Liver (tissue), 9 donors: ENCODE measurements around the gene PCDH9. TPM values are rescaled to one million over a fixed set of nuclear protein-coding genes. Genes with fewer than 3 reads are reported as not detected.

Experiments
- DNase-seq: peaks from one replicate; pipeline ENCODE4 v3.0.0-alpha.2; 2017; ENCODE audit warnings: low spot score
- H3K27ac ChIP-seq, 2 donors: one replicate each; pipeline ENCODE4 v1.7.0; 2013; ENCODE audit warnings: inconsistent platforms in 2 of 2, low read length in 2 of 2, control low read depth in 1 of 2, low read depth in 1 of 2, mild to moderate bottlenecking in 1 of 2
- H3K27me3 ChIP-seq, 4 donors: one replicate each; pipeline versions ENCODE4 v1.6.1 to v1.7.0; 2013; ENCODE audit warnings: low read length in 3 of 4, inconsistent platforms in 1 of 4, mild to moderate bottlenecking in 1 of 4, moderate library complexity in 1 of 4; ENCODE audit not compliant: control insufficient read depth in 4 of 4, insufficient read depth in 4 of 4
- H3K36me3 ChIP-seq, 4 donors: one replicate each; pipeline versions ENCODE4 v1.6.1 to v1.7.0; 2013; ENCODE audit warnings: low read length in 3 of 4, mild to moderate bottlenecking in 3 of 4, low read depth in 1 of 4, moderate library complexity in 1 of 4; ENCODE audit not compliant: control insufficient read depth in 4 of 4, insufficient read depth in 3 of 4
- H3K4me1 ChIP-seq, 4 donors: one replicate each; pipeline versions ENCODE4 v1.6.1 to v1.7.0; 2013; ENCODE audit warnings: low read length in 3 of 4, mild to moderate bottlenecking in 3 of 4, moderate library complexity in 1 of 4; ENCODE audit not compliant: control insufficient read depth in 4 of 4, insufficient read depth in 4 of 4
- H3K4me3 ChIP-seq, 3 donors: one replicate each; pipeline versions ENCODE4 v1.6.1 to v1.7.0; 2013; ENCODE audit warnings: low read length in 3 of 3, control low read depth in 1 of 3, low read depth in 1 of 3, mild to moderate bottlenecking in 1 of 3
- H3K9ac ChIP-seq, 2 donors: one replicate each; pipeline ENCODE4 v1.7.0; 2013; ENCODE audit warnings: low read length in 2 of 2, mild to moderate bottlenecking in 2 of 2, moderate library complexity in 2 of 2, control low read depth in 1 of 2, low read depth in 1 of 2
- H3K9me3 ChIP-seq, 4 donors: one replicate each; pipeline versions ENCODE4 v1.6.1 to v1.7.0; 2013; ENCODE audit warnings: low read length in 3 of 4; ENCODE audit not compliant: control insufficient read depth in 4 of 4
- EGR1 ChIP-seq, 2 donors: IDR thresholded peaks; 2 replicates each; pipeline ENCODE4 v1.6.1; 2016 to 2018; ENCODE audit warnings: antibody characterized with exemption in 2 of 2, low read depth in 2 of 2
- FOXA1 ChIP-seq: IDR thresholded peaks from 2 replicates; pipeline ENCODE4 v1.6.1; 2016; ENCODE audit warnings: antibody characterized with exemption
- FOXA2 ChIP-seq: IDR thresholded peaks from 2 replicates; pipeline ENCODE4 v1.6.1; 2016; ENCODE audit warnings: antibody characterized with exemption
- GABPA ChIP-seq, 2 donors: IDR thresholded peaks in 1 of 2; conservative IDR thresholded peaks in 1 of 2; 2 replicates each; pipeline ENCODE4 v1.6.1; 2016; ENCODE audit warnings: antibody characterized with exemption in 2 of 2, mild to moderate bottlenecking in 1 of 2, moderate library complexity in 1 of 2
- HNF4A ChIP-seq, 2 donors: conservative IDR thresholded peaks; 2 replicates each; pipeline ENCODE4 v1.6.1; 2016; ENCODE audit warnings: antibody characterized with exemption in 2 of 2, mild to moderate bottlenecking in 2 of 2
- HNF4G ChIP-seq: IDR thresholded peaks from 2 replicates; pipeline ENCODE4 v1.6.1; 2016; ENCODE audit warnings: antibody characterized with exemption
- JUND ChIP-seq, 2 donors: IDR thresholded peaks; 2 replicates each; pipeline ENCODE4 v1.6.1; 2016; ENCODE audit warnings: antibody characterized with exemption in 2 of 2
- NR2F2 ChIP-seq: IDR thresholded peaks from 2 replicates; pipeline ENCODE4 v1.6.1; 2016; ENCODE audit warnings: antibody characterized with exemption
- RAD21 ChIP-seq, 2 donors: IDR thresholded peaks; 2 replicates each; pipeline ENCODE4 v1.6.1; 2016; ENCODE audit warnings: antibody characterized with exemption in 2 of 2, mild to moderate bottlenecking in 2 of 2
- REST ChIP-seq: IDR thresholded peaks from 2 replicates; pipeline ENCODE4 v1.6.1; 2016; ENCODE audit warnings: antibody characterized with exemption, mild to moderate bottlenecking
- RXRA ChIP-seq, 2 donors: IDR thresholded peaks; 2 replicates each; pipeline ENCODE4 v1.6.1; 2017 to 2018; ENCODE audit warnings: antibody characterized with exemption in 2 of 2, mild to moderate bottlenecking in 1 of 2
- SP1 ChIP-seq: IDR thresholded peaks from 2 replicates; pipeline ENCODE4 v1.6.1; 2018; ENCODE audit warnings: antibody characterized with exemption, mild to moderate bottlenecking
- TAF1 ChIP-seq: conservative IDR thresholded peaks from 2 replicates; pipeline ENCODE4 v1.6.1; 2016; ENCODE audit warnings: antibody characterized with exemption, mild to moderate bottlenecking
- YY1 ChIP-seq: IDR thresholded peaks from 2 replicates; pipeline ENCODE4 v1.6.1; 2016; ENCODE audit warnings: antibody characterized with exemption, mild to moderate bottlenecking
- WGBS: extraction: QIAGEN DNeasy Blood & Tissue Kit; methylation state at CpG from one replicate; pipeline ENCODE4 v1.1.7; 2013; 5-methylcytosine and 5-hydroxymethylcytosine counted together
- polyA plus RNA-seq, 2 donors: library from polyadenylated mRNA; stranded (reverse) in 1 of 2; unstranded in 1 of 2; fragments of 200-250 nt in 1 of 2; fragments of >200 nt in 1 of 2; fragmentation: Nextera tagmentation in 1 of 2; extraction: Ambion mirVana in 1 of 2; gene quantifications; one replicate each; pipeline versions ENCODE4 v1.2.1 to v1.2.3, GENCODE V29; 2013 to 2015
- total RNA-seq, 2 donors: library from RNA; depleted of rRNA; stranded (reverse); fragments of >200 nt; gene quantifications; one replicate each; pipeline ENCODE4 v1.2.3, GENCODE V29; 2014
- TF ChIP-seq, protein P1 (sequence below): fragments of 150-350 bp; IDR thresholded peaks from 2 replicates; pipeline ENCODE4 v1.5.1; 2017; ENCODE audit warnings: improper control_type of control experiment, low read depth, low read length; ENCODE audit not compliant: missing input control
- TF ChIP-seq, protein P2 (sequence below): IDR thresholded peaks from 2 replicates; pipeline ENCODE4 v1.6.1; 2016; ENCODE audit warnings: antibody characterized with exemption
- TF ChIP-seq, protein P3 (sequence below): IDR thresholded peaks from 2 replicates; pipeline ENCODE4 v1.6.1; 2016; ENCODE audit warnings: antibody characterized with exemption
- TF ChIP-seq, protein P4 (sequence below): IDR thresholded peaks from 2 replicates; pipeline ENCODE4 v1.6.1; 2016; ENCODE audit warnings: antibody characterized with exemption
- donor health status: healthy.
- donor health status: healthy.
- donor health status: healthy.
- donor health status: healthy.
- donor health status: healthy.

PCDH9 gene
- total and polyA plus RNA-seq, 4 donors, result 0.90 to 4.0 (median 2.2) TPM

- no peaks in the 10 kb centered on the region for H3K9me3 ChIP-seq
- no peaks in the 10 kb centered on the region for H3K4me1 ChIP-seq
- H3K4me3 ChIP-seq, result no peak overlapping the region
- H3K9ac ChIP-seq, result no peak overlapping the region
- H3K27me3 ChIP-seq, result no peaks in the 10 kb centered on the region
- H3K27ac ChIP-seq, result no peak overlapping the region
- WGBS, result 75% methylated on average over 1 of the region's 1 CpG
- DNase-seq, result no peak
- TF ChIP-seq EGR1 (IDR thresholded peaks at IDR 0.05; ENCODE audit: low read depth in 2 of 2) (no peak), SP1 (no peak), RXRA (IDR thresholded peaks at IDR 0.05) (no peak), HNF4A (conservative IDR thresholded peaks at IDR 0.05) (no peak), RAD21 (IDR thresholded peaks at IDR 0.05) (no peak), HNF4G (no peak), TAF1 (no peak), NR2F2 (no peak), FOXA2 (no peak), FOXA1 (no peak), GABPA (IDR thresholded peaks at IDR 0.05 in 1 of 2, conservative IDR thresholded peaks at IDR 0.05 in 1 of 2) (no peak), YY1 (no peak), REST (no peak), JUND (IDR thresholded peaks at IDR 0.05) (no peak)
- TF ChIP-seq, protein P1, sequence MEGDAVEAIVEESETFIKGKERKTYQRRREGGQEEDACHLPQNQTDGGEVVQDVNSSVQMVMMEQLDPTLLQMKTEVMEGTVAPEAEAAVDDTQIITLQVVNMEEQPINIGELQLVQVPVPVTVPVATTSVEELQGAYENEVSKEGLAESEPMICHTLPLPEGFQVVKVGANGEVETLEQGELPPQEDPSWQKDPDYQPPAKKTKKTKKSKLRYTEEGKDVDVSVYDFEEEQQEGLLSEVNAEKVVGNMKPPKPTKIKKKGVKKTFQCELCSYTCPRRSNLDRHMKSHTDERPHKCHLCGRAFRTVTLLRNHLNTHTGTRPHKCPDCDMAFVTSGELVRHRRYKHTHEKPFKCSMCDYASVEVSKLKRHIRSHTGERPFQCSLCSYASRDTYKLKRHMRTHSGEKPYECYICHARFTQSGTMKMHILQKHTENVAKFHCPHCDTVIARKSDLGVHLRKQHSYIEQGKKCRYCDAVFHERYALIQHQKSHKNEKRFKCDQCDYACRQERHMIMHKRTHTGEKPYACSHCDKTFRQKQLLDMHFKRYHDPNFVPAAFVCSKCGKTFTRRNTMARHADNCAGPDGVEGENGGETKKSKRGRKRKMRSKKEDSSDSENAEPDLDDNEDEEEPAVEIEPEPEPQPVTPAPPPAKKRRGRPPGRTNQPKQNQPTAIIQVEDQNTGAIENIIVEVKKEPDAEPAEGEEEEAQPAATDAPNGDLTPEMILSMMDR, result no peak
- TF ChIP-seq, protein P2, sequence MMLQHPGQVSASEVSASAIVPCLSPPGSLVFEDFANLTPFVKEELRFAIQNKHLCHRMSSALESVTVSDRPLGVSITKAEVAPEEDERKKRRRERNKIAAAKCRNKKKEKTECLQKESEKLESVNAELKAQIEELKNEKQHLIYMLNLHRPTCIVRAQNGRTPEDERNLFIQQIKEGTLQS, result no peak
- TF ChIP-seq, protein P3, sequence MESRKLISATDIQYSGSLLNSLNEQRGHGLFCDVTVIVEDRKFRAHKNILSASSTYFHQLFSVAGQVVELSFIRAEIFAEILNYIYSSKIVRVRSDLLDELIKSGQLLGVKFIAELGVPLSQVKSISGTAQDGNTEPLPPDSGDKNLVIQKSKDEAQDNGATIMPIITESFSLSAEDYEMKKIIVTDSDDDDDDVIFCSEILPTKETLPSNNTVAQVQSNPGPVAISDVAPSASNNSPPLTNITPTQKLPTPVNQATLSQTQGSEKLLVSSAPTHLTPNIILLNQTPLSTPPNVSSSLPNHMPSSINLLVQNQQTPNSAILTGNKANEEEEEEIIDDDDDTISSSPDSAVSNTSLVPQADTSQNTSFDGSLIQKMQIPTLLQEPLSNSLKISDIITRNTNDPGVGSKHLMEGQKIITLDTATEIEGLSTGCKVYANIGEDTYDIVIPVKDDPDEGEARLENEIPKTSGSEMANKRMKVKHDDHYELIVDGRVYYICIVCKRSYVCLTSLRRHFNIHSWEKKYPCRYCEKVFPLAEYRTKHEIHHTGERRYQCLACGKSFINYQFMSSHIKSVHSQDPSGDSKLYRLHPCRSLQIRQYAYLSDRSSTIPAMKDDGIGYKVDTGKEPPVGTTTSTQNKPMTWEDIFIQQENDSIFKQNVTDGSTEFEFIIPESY, result no peak
- TF ChIP-seq, protein P4, sequence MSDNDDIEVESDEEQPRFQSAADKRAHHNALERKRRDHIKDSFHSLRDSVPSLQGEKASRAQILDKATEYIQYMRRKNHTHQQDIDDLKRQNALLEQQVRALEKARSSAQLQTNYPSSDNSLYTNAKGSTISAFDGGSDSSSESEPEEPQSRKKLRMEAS, result no peak
- no peaks in the 10 kb centered on the region for H3K36me3 ChIP-seq
Measured at GRCh38 chr13:66461021-66461420, 769.1 kb downstream of the PCDH9 start.
